Suppressor macrophage (primary cell): Measurements from ENCODE around the gene CEBPZOS.

Experiments used
- DNase-seq, 4 experiments: peaks; one replicate each; pipeline ENCODE4 v3.0.0-alpha.2; 2020 to 2022

CEBPZOS gene

DNA sequence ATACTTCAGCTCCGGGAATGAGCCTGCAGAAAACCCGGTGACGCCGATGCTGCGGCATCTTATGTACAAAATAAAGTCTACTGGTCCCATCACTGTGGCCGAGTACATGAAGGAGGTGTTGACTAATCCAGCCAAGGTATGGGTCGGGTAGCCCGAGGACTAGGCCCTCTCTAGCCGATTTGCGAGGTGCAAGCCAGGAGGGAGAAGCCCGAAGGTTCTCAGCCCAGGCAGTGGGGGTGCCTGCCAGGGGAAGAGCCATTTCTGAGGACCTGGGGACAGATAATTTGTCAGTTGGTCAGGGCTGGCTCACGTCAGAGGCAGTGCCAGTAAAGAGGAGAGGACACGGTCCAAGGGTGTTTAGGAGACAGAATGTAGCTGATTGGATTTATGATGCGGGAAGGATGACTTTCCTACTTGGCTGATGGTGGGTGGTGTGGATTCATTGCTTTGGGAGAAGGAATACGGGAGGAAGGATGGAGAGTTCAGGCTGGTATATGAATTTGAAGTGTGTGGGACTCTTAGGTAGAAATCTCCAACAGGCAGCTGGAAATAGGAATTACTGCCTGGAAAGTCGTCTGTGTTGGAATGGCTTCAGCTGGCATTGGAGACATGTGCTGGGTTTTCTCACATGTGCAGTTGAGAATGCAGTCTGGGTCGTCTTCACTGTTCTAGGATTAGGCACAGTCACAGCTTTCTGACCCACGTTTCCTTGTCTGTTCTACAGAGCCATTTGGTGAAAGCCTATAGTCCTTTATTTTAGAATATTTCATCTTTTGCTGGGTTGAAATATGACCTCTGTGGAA, 36.0 kb downstream of the CEBPZOS start:
- DNase-seq, result peak in 2 of 4 experiments; percentile 12 to 35

DNA sequence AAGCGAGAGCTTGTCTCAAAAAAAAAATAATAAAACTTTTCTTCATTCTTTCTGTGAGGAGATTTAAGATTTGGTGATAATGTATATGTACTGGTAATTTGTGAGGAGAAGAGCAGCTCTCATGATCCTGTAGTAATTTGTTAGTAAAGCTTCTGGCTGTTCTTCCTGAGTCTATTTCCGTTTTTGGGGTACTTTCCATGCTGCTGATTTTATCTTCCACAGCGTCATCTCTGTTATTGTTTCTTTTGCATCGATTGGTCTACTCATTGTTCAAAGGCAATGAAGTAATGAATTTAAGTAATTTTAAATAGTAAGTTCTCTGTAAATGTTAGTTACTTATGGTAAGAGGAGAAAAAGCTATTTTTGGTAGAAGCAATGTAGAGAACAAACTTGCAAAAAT, 47.1 kb downstream of the CEBPZOS start:
- no peak for DNase-seq

DNA sequence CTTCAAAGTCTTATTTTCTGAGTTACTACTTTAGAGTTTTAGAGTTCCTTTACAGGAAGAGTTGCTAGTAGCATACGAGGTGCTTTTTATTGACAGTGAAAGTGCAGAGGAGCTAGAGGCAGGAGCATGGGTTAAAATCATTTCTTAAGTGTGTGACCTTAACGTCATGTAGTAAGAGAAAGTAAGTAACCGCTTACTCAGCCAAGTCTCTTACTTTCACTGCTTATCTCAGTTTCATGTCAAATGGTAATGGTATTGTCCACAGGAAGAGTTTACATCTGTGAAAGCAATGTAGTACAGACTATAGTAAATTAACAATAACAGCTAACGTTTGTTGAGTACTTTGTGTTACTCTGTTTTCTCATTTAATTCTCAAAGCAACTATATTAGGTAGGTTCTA, 47.7 kb downstream of the CEBPZOS start:
- no peak for DNase-seq

DNA sequence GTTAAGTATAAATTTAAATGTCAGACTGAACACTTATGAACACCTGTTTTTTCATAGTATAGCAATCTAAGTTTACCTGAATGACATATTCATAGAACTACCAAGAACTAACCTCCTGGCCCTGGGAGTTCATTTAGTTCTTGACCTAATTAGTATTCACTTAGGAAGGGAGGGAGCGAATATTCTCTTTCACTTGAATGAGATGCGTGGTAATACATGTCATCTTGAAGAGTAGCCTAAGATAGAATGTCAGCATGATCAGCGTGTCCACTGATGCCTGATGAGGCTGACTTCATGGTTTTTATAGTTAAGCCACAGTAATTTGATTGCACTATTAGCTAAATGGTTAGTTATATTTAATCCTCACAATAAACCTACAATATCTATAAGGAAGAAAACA, 48.5 kb downstream of the CEBPZOS start:
- DNase-seq, result no peak

DNA sequence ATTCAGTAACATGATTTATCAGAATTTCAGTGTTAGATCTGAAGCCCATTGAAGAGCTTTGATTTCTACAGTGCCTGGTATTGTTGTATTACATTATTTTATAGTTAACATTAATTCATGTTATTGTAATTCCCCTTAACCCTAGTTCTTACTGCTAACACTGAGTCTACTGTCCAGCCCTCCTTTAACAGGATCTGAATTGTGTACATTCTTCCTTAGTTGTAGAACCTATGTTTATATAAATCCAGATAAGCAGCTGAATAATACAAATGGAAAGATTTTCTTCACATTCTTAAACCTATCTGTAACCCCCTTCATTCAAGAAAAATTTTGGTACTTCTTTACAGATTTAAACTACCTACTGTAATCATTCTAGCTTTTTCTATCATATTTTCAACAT, 49.9 kb downstream of the CEBPZOS start:
- DNase-seq, result no peak

DNA sequence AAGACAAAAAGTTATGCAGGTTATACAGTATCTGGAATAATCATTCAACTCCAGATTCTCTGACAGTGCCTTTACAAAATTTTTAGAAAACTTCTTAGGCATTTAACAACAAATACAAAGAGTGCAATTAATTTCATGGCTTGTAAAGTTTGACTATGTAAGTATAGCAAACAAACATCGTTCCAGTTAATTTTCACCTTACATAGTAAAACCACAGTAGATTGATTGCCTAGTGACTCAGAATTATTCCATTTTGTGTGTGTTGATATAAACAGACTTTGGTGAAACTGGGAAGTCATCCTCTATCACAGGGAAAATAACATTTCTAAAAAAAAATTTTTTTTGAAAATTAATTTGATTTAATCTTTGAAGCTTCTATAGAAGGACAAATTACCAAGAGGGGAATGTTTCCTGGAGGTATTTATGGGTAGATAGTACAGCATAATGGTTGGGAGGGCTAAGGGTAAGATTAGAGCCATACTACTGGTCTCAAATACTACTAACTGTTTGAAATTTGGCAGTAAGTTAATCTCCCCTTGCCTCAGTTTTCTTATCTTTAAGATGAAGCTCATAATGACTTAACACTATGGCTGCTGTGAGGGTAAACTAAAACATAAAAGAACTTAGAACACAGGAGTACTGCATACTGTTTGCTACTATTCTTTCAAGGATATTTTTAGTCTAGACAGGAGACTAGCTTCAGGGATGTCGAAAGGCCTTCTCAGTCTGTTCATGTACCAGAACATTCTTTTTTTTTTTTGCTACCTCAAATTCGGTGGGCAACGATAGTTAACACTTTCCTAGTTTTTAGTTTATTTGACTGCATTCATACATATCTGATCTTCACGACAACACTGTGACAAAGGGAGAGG, 54.8 kb downstream of the CEBPZOS start:
- no peak for DNase-seq
